ENCODE results near the gene NTM. TPM values are rescaled to one million over a fixed set of nuclear protein-coding genes. Genes with fewer than 3 reads are reported as not detected.

NTM gene
- total and polyA plus RNA-seq, 2 of the 8 experiments (the other 6 are each of a cell fraction or from before 2014, with no cell fraction given) = 13.4 to 20.0 TPM

DNA sequence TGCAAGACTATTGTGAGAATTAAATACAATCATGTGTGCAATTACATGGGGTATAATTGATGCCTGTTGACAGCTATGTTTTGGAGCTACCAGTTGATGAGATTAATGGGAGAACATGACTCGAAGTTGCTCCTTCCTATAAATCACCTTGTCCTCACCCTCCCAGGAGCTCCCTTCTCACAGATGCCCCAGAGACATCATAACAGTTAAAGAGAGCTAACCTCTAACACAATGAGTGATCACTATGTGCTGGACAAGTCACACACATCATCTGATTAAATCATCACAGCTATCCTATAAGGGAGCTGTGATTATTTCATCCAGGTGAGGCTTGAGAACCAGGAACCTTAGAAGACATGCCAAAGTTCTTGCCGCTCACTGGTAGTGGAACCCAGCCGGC lies 394.2 kb downstream of the NTM start (continued):
- no peak for TF ChIP-seq SP2 (IDR thresholded peaks at IDR 0.05; ENCODE audit: low read length)
- TF ChIP-seq CHD1 (IDR thresholded peaks at IDR 0.05; ENCODE audit: low read depth, low read length) = no peak
- no peak for TF ChIP-seq GABPA (IDR thresholded peaks at IDR 0.05; ENCODE audit: borderline replicate concordance, insufficient read depth, low read length)
- TF ChIP-seq, protein P1, sequence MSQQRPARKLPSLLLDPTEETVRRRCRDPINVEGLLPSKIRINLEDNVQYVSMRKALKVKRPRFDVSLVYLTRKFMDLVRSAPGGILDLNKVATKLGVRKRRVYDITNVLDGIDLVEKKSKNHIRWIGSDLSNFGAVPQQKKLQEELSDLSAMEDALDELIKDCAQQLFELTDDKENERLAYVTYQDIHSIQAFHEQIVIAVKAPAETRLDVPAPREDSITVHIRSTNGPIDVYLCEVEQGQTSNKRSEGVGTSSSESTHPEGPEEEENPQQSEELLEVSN (IDR thresholded peaks at IDR 0.05) = no peak
- TF ChIP-seq CHD2 (IDR thresholded peaks at IDR 0.05; ENCODE audit: low read length) = no peak
- TF ChIP-seq BRCA1 (IDR thresholded peaks at IDR 0.05; ENCODE audit: low read depth, low read length) = no peak
- TF ChIP-seq HDAC6 (IDR thresholded peaks at IDR 0.05; ENCODE audit: low read depth, low read length) = no peak
